GM21381 (cell line): ENCODE measurements around the gene HTR2C.
"Not testable (repeated sequence)": the region's sequence is repeated elsewhere in the genome, so short reads cannot be mapped to it uniquely, and the experiment has no call there.

ENCODE experiments used
- ATAC-seq: cut with Tn5 transposase; IDR thresholded peaks from one replicate; pipeline ENCODE4 v1.9.1; 2021; ENCODE audit warnings: mild to moderate bottlenecking, moderate library complexity; ENCODE audit not compliant: unreplicated experiment

The HTR2C gene

DNA sequence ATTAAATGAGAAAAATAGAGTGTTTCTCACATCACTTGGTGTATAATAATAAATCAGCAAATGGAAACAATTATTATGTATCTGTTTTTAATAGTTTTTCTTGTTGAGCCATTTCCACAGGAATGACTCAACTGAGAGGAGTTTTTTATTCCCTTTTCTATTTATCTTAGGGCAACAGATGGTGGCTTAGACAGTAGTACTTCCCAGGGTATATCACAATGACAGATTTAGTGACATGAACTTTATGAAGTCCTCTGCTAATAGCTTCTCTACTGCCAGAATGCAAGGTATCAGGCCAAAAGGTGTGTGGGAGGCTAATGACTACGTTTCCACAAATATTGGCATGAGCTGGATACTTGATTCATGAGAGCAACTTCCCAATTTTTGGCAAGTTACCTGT, 126.7 kb downstream of the HTR2C start:
- no peak for ATAC-seq

DNA sequence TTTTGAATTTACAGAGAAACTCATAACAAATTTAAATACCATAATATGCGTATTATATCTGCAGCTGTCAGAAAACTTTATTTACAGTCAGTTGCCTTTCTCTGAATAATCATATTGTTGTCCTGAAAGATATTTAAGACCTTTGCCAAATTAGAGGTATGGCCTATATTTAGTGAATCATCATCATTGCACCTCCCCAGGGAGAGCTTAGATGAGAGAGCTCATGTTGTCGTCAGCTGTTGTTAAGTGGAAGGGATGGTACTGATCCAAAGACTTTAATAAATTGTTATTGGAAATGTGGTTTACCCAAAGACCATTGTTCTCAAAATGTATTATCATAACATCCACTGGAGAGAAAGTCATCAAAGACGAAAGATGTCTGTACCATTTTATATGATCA, 128.6 kb downstream of the HTR2C start:
- no peak for ATAC-seq

DNA sequence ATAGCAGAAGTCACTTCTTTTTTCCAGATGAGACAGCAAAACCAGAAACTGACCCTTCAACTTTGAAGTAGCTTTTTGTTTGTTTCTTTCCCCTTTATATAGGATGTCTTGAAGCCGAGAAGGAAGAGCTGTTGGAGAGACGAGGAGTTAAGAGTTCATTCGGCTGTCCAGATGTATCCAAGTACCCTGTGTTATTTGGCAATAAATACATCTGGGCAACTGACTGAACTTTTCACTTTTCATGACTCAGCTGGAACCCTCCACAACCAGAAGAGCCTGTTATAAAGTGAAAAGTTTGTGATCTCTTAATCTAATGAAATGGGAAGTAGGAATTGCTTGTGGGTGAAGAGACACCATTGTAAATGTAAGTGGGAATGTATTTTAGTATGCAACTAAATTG, 131.2 kb downstream of the HTR2C start:
- no peak for ATAC-seq

DNA sequence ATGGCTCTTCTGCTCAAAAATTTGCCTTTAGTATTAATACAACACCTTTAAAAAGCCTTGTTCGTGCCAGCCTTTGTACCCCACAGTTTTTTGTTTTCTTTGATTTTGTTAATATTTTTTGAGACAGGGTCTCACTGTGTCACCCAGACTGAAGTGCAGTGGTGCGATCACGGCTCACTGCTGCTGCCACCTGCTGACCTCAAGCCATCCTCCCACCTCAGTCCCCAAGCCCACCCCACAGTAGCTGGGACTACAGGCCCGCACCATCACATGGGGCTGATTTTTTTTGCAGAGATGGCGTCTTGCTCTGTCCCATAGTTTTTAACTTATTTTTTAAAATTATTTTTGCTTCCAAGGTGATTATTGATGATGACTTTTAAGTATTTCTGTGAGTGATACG, 134.0 kb downstream of the HTR2C start:
- no peak for ATAC-seq

DNA sequence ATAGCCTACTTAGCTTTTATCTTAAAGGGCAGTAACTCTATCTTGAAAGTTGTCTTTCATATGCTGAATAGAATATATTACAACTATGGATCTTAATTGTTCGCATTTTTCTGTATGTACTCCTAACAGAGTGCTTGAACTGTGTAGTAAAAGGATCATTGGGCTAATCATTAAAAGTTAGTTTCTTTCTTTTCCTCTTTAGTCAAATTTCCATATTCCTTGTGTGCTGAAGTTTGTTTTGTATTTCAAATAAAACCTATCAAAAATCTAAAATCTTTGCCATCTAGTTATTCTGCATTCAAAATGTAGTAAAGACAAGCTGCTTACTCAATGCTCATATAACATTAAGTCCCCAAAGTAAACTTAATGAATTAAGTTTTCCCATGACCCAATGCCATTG, 182.7 kb downstream of the HTR2C start:
- ATAC-seq: no peak

DNA sequence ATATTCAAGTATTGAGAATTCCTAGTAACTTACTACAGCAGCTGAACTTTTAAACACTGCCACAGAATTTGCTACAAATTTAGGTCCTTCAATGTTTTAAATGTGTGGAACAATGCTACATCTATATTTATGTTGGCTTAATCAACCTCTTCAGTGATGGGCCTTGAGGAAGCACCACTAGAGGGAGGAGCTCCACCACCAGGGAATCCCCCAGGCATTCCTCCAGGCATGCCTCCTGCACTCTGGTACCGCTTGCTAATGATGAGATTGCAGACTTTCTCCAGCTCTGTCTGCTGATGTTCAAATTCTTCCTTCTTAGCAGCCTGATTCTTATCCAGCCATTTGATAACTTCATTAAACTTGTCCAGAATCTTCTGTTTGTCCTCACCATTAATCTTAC, 190.8 kb downstream of the HTR2C start:
- ATAC-seq: no peak

DNA sequence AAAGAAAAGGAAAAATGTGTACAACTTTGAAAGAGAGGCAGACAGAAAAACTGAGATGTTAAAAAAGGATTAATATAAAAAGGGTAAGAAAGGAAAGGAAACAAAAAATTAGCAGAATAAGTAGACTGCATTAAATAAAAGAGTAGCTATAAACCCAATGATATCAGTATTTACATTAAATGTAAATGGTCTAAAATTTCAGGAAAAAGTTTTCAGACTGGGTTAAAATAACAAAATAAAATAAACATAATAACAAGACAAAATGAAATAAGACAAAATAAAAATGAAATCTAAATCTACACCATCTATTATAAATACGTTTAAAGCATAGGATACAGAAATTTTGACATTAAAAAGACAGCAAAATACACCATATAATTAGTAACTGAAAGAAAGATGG, 199.0 kb downstream of the HTR2C start:
- no peak for ATAC-seq

DNA sequence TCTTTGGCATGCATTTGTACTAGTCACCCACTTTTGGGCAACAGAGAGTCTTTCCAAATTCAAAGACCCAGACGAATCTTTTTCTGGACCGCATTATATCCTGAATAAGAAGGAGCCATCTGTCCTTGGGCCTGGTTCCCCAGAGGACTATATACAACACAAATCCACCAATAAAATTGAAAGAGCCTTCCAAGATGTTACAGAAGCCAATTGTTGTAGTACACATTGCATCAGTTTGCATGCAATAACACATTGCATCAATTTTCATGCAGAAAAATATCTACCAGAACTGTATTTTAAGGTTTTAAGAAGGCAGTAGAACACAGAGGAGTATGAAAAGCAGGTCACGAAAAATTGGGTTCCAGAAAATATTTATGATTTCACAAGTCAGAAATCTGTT, 203.2 kb downstream of the HTR2C start:
- ATAC-seq: no peak

DNA sequence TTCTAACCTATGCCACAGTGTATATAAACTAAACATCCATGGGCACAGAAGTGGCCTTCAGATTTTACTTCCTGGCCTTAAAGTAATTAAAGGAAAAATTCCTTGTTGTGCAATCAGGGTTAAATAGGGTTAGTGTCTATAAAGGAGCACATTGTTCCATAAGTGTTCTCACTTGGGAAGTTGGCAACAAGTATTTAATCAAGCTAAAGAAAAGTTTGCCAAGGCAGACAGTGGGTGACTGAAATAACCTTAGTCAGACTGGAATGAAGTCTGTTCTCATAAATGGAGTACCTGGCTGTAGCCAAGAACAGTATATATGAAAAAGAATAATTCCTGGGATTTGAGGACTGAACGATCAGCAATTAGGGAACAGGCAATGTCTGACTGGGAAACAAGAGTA, 213.6 kb downstream of the HTR2C start:
- ATAC-seq: no peak

DNA sequence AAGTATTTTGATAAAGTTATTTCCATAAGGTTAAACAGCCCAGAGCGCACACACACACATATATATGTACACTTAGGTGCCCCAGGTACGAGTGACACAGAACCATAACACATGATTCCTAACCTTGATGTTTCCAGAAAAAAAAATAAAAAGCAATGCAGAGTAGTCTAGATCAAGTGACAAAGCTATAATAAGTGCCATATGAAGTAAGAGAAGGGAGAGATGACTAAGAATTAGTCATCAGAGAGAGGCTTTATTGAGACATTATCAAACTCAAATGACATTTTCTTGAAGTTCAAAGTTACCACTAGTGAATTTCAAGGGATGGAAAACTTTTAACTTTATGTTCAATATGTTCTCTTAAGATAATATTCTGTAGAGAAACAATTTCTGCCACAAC, 215.0 kb downstream of the HTR2C start:
- no peak for ATAC-seq

DNA sequence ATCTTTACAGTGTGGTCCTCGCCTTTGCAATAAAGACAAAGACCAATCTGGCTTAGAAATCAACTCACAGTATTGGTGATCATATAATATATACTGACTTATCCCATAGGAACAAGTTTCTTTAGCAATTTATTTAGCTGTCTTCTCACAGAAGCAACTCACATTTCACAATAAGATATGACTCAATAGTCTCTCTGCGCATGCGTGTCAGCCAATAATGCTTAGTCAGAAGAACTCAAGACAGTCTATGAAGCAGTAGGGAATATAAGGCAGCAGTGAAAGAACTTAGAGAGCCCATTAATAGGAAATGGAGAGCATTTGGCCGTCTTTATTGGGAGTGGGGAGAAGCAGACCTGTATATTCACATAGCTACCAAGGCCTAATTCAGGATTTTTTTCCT, 216.8 kb downstream of the HTR2C start:
- ATAC-seq: no peak

DNA sequence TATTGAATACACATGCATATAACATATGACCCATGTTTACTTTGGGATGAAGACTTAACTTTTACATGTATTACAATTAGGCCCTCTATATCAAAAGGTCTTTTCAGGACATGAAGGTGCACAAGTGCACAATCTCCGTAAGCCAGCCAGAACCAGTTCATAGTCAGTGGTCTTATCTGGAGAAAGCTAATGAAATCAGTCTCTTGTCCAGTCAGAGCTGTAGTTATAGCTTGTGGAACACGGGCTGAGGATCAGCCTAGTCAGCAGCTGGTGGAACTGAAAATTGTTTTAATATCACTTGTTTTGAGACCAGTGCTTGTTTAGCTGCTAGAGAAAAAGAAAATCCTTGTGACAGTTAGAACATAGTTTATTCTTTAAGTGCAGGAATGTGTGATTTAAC, 235.6 kb downstream of the HTR2C start:
- ATAC-seq: no peak

DNA sequence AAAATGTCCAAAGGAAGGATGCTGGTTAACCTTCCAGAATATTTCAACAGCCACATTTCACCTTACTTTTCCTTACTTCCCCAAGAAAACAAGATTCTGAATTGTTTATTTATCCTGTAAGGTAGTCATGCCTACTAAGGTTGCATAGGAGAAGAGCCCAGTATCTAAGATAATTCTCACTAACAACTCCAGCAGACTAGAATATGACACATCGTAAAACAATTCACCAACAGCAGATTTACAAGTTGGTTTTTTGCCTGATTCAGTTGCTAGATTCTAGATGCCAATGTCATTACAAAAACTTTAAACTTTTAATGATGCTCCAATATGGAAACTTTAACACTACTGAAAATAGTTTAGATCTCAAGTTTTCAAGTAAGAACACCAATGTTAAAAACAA, 257.2 kb downstream of the HTR2C start:
- no peak for ATAC-seq

DNA sequence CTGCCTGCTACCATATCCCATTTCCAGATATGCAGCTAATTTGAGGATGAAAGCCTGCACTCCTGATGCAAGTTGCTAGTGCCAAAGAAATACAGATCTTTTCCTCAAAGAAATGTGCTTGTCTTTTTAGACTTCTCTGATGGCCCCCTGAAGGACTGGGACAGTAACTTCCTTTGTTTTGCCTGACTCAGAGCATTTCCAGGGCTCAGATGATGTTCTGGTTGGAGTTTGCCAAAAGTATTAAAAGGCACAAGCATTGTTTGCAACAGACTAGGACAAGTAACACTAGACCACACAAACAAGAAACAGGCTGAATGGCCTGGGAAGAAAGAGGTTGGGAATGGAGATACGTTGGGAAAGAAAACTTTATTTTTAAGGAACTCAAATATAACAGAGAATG, 258.3 kb downstream of the HTR2C start:
- ATAC-seq: no peak

DNA sequence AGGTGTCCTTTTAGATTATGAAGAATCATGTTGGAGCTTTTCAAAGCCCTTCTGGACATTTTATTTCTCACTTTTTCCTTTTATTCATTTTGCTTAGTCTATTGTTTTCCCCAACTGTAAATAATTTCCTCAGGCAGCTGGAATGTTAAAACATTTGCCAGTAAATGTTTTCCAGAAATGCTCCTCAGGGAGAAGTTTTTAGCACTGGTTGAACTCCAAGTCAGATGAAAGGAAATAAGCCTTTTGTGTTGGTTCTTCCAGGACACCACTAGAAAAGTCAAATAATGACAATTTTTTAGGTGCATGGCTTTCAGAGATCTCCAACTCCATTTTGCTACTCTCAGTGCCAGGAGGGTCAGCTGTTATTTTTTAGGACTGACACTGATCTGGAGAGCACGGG, 305.6 kb downstream of the HTR2C start:
- no peak for ATAC-seq

DNA sequence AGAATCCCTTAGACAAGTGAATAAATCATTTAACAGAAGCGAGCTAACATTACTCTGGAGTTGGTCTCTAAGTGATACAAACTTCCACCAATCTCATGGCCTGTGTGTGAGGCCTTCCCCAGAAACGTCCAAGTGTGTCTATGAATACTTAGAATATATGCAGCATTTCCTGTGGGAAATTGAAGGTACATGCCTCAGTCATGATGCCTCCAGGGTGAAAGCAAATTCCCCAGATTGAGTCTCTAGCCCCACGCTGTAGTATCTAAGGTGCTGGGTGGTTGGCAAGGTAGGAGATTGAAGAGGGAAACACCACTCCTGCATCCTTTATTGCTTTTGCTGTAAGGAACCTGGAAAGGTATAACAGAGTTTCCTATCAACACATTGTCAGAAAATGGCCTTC, 319.7 kb downstream of the HTR2C start:
- ATAC-seq: no peak

DNA sequence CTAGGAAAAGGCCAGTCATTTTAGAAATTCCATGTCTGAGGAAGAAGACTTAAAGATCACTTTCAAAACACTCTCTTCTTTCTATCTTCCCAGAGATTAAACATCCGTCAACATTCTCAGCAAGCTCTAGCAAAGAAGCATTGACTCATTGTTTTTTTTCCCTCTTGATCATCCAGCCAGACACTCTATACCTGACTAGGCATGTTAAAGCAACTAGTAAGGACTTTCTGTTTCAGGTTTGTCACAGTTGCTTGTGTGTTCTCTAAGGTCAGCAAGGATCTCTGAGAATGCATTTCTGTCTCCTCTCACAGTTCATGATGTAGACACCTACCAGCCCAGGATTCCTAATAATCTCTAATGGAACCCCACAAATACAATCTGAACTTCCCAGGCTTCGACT, 321.4 kb downstream of the HTR2C start:
- ATAC-seq: no peak

DNA sequence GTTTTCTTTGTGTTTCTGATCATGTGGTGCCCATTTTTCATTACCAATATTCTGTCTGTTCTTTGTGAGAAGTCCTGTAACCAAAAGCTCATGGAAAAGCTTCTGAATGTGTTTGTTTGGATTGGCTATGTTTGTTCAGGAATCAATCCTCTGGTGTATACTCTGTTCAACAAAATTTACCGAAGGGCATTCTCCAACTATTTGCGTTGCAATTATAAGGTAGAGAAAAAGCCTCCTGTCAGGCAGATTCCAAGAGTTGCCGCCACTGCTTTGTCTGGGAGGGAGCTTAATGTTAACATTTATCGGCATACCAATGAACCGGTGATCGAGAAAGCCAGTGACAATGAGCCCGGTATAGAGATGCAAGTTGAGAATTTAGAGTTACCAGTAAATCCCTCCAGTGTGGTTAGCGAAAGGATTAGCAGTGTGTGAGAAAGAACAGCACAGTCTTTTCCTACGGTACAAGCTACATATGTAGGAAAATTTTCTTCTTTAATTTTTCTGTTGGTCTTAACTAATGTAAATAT, 323.2 kb downstream of the HTR2C start:
- ATAC-seq: no peak

DNA sequence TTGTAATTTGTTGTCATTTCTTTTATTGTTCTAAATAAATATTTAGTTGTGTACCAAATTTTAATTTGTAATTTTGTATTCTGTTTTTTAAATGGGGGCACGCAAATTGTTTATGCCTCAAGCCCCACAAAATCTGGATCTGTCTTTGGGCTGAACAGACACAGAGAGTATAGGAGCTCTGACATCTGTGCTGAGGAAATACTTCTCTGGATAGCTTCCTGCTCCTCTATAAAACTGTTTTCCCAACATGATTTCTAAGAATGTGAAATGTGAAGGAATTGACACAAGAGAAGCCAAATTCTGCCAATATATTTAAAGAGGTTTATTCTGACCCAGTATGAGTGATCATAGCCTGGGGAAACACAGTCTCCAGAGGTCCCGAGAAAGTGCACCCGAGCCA, 340.5 kb downstream of the HTR2C start:
- ATAC-seq: no peak

DNA sequence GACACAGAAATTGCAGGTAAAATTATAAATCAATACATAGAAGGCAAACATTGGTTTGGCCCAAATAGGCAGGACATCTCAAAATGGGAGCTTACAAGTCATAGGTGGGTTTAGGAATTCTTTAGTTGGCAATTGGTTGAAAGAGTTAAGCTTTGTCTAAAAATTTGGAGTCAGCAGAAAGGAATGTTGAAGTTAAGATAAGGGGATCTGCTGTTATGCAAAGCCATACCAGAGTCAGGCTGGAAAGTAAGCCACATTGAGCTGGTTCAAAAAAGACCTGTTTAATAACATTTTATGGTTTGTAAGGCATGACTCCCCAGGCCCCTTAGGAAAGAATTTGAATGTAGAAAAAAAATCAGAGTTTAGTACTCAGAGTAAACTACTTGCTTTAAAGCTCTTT, 341.0 kb downstream of the HTR2C start:
- no peak for ATAC-seq

DNA sequence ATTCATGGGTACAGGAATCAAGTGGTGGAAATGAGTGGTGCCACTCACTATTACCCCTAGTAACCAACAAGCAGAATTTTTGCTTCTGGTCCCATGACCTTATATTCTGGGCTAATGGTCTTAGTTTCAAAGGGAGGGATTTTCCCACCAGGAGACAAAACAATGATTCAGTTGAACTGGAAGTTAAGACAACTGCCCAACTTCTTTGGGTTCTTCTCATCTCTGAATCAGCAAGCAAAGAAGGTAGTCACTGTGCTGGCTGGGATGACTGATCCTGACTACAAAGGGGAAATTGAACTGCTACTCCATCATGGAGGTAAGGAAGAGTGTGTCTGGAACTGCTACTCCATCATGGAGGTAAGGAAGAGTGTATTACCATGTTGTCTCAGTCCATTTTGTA, 346.3 kb downstream of the HTR2C start:
- ATAC-seq: no peak

DNA sequence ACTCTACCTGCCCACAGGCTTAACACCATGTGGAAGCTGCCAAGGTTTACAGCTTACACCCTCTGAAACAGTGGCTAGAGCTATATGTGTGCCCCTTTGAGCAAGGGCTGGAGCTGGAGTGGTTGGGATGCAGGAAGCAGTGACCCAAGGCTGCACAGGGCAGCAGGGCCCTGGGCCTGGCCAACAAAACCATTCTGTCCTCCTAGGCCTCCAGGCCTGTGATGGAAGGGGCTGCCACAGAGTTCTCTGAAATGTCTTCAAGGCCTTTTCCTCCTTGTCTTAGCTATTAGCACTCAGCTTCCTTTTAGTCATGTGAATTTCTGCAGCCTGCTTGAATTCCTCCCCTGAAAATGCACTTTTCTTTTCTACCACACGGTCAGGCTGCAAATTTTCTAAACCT, 348.7 kb downstream of the HTR2C start:
- ATAC-seq: no peak

DNA sequence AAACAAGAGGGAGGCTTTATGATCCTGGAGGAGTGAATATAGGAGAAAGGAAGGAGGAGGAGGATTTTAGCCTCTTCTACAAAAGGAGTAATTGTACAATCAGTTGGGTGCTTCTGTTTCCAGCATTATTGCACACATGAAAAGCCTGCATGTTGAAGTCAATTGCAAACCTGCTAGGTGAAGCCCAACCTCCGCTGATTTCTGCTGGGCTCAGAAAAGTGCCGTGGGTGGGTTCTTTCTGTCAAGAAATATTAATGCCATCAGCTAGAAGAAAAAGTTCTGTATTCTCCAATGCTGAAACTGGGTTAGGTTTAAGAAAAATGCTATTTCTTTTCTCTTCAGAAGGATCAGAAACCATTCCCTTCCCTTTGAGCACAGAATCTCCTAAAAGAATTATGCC, 349.4 kb downstream of the HTR2C start:
- not testable (repeated sequence) for ATAC-seq

DNA sequence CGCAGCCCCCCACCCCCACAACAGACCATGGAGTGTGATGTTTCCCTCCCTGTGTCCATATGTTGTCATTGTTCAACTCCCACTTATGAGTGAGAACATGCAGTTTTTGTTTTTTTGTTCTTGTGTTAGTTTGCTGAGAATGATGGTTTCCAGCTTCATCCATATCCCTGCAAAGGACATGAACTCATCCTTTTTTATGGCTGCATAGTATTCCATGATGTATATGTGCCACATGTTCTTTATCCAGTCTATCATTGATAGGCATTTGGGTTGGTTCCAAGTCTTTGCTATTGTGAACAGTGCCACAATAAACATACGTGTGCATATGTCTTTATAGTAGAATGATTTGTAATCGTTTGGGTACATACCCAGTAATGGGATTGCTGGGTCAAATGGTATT, 353.2 kb downstream of the HTR2C start:
- not testable (repeated sequence) for ATAC-seq
